HG03064 (cell line): ENCODE measurements around the gene LAMTOR2.

Experiments
- ATAC-seq: cut with Tn5 transposase; IDR thresholded peaks from one replicate; pipeline ENCODE4 v1.9.1; 2021; ENCODE audit warnings: low read depth; ENCODE audit not compliant: unreplicated experiment

The LAMTOR2 gene

DNA sequence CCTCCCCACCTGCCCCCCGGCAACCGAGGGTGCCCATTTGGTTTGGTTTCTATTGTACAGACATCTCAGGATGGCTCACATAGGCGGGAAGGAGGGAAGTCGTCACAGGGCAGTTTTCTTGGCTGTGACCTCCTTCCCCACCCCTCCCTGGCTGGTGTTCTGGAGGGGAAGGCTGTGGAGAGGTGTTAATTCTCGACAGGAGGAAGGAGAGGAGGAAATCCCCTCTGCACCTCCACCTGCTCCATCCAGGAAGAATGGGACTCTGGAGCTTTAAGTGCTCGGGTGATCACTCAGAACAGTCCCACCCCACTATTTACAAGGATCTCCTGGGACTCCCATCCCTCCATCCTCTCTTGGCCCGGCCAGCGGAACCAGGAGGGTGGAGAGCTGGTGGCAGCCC lies 20.1 kb downstream of the LAMTOR2 start:
- ATAC-seq: no peak

DNA sequence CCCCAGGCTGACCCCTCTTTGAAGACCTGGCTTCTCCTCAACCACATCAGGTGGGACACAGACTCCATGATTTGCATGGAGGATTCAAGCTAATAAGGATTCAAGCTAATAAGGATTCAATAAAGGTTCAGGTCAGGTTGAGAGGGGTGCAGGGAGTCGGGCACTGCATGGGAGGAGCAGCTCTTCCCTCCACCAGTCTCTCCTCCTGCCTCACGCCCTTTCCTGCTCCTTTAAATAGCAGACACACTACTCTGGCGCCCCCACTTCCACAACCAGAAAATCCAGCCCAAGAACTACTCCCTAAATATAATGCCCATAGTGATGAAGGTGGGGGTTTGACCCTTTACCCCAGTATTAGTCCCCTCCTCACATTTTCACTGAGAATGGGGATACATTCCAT lies 20.6 kb downstream of the LAMTOR2 start:
- no peak for ATAC-seq

DNA sequence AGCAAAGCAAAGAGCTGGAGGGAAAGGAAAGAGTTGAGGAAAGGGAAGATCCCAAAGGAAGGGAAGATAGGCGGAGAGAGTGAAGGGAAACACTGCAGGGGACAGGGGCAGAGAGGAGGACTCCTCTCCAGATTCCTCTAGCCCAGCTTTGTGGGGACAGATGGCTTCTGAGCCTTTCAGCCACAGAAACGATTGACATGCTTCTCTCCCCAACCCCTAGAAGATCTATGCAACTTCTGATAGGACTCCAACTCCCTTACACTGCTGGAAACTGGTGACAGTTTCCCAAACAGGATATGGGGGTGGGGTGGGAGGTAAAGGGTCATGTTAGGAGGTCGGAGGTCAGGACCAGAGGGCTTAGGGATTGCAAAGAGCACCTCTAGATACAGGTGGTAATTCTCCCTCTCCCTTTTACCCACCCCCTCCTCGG lies 21.2 kb downstream of the LAMTOR2 start:
- ATAC-seq: no peak

DNA sequence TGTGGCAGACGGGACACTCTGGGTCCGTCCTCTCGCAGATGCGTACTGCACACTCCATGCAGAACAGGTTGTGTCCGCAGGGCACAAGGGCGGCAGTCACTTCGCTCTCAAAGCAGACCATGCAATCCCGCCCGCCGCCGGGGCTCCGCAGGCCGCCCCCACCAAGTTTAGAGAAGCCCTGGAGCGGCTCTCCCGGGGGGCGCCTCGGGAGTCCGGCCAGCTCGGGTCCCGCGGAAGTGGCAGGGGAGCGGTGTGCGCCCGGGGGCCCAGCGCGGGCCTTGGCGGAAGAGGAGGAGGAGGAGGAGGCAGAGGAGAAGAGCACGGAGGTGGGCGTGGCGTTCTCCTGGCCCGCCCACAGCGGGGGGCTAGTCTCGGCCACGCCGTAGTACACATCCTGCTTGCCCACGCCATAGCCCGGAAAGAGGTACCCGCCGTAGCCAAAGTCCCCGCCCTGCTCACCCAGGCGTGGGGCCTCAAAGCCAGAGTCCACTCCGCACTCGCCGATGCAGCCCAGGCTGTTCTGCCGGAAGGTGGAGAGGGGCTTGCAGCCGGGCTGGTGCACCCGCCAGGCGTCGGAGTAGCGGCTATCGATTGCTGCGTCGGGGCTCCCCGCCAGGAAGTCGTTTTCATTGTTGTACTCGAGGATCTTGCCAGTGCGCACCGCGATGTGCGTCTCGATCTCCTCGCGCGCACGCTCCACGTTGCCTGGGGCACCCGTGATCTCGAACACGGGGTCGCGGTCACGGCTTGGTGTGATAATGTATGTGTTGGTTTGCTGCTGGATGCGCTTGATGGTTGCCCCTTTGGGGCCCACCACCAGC lies 22.2 kb downstream of the LAMTOR2 start:
- ATAC-seq: no peak

DNA sequence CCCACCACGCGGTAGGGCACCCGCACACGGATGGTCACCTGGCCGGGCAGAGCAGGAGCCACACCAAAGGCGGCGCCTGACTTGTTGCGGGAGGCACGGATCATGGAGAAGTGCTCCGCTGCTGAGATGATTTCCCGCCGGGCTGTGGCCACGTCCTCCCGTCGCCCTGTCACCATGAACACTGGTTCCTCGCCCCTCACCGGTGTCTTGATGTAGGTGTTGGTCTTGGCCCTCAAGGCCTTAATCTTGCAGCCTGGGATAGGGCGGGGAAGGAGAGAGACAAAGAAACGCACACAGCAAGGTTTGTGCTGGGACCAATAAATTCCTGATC lies 22.8 kb downstream of the LAMTOR2 start:
- no peak for ATAC-seq

DNA sequence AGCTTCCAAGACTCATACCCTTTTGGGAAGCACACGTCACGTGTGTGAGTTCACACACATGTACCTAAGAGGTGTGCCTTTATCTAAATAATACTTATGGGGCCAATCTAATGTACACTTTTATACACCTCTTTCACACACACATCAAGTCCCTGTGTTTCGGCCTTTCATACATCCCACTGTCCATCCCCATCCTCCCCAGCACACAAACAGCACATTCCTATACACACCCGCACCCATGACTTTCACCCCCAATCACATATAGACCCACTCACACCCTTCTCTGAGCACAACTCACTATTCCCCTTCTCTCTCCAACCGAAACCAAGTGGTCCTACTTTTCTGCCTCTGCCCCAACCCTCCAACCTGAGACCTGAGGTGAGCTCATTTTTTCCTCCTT lies 24.1 kb downstream of the LAMTOR2 start:
- ATAC-seq: no peak

DNA sequence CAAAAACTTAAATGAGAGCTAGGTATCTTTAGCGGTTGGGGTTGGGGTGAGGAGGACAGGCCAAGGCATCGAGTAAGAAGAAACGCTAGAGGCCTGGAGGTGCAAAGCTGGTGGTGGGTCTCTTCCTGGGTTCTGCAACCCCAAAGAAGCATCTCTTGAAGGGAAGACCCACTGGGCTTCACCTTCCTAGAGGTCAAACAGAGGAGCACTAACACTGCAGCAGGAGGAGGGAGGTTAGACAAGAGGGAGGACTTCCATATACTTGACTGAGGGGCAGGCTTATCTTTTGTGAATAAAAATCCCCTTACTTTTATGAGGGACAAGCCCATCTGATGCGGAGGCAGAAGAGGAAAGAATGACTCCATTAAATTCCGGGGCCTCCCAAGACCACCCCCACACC lies 25.2 kb downstream of the LAMTOR2 start:
- ATAC-seq: no peak

DNA sequence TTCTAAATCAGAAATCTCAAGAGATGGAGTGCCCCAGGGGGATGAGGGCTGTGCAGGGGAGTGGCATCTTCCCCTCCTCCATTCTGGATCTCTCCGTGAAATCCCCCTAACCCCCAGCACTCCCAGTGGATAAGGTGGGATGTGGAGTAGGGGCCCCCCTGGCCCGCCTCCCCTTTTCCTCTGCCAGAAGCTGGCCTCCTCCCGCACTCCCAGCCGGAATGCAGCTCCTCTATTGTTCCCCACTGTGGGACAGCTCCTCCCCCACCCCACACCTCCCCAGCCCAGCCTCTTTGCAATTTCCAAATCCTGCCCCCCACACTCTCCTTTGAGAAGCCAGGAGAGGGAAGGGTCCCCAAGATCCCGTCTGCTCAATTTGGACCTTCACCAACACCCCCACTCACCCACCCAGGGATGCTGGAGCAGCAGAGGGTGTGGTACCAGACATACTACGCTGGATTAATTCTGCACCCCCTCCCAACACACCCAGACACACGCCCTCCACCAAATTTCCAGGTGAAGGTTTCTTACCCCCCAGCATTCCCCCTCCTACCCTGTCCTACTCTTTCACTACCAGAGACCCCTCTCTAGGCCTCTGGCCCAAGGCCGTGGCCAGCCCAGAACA lies 25.8 kb downstream of the LAMTOR2 start:
- no peak for ATAC-seq

DNA sequence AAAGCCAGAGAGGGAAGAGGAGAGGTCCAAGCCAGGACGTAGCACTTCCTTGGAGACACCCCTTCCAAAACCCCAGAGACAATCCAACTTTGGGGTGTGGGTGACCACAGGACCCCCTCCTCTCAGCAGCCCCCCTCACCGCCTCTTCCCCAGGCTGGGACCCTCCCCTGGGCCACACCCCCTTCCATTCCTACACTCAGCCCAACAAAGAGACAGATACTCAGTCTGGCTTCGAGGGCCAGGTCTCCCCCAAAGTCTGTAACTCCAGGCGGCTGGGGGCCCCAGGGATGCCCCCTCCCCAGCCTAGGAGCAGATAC lies 26.2 kb downstream of the LAMTOR2 start:
- no peak for ATAC-seq

DNA sequence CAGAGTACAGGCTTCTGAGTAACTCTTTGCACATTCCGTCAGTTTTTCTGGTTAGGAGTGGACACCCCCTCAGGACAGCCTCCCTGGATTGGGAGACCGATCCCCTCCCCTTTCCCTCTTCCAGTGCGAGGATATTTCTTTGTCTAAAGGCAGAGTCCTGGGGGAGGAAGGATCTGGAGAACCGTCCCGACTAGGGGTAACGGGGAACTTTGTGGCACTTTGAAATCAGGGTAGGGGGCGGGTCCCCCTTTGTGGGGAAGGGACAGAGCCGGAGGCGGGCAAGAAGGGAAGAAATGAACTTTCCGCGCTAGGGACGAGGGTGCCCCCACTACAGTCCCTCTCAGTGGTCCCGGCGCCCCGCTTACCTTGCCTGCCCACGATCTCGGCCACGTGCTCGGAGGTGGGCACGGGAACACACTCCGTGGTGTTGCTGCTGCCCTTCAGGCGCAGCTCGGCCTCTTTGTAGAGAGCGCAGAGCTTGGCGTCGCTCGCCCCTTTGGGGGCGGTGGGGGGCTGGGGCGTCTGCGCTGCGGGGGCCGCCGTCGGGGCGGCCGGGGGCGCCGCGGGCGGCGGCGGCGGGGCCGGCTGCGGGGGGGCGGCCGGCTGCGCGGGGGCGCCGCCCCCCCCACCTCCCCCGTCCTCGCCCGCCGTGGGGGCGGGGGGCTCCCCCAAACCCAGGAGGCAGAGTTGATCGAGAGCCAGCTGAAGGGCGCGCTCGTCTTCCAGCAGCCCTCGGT lies 26.8 kb downstream of the LAMTOR2 start:
- ATAC-seq: no peak

DNA sequence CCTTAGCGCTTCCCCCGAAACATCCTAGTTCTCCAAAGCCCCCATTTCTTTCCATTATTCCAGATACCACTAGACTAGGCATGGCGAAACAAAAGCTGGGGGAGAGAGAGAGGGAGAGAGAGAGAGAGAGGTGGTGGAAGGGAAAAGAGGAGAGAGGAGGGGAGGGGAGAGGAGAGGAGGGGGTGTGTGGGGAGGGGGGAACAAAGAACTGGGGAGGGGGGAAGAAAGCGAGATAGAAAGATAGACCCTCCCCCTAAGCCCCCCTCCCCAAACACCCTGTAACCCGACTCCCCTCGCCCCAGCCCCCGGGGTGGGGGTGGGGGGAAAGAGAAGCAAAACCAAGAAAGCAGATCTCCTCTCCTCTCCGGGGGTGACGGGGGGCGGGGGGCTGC lies 27.3 kb downstream of the LAMTOR2 start:
- no peak for ATAC-seq

DNA sequence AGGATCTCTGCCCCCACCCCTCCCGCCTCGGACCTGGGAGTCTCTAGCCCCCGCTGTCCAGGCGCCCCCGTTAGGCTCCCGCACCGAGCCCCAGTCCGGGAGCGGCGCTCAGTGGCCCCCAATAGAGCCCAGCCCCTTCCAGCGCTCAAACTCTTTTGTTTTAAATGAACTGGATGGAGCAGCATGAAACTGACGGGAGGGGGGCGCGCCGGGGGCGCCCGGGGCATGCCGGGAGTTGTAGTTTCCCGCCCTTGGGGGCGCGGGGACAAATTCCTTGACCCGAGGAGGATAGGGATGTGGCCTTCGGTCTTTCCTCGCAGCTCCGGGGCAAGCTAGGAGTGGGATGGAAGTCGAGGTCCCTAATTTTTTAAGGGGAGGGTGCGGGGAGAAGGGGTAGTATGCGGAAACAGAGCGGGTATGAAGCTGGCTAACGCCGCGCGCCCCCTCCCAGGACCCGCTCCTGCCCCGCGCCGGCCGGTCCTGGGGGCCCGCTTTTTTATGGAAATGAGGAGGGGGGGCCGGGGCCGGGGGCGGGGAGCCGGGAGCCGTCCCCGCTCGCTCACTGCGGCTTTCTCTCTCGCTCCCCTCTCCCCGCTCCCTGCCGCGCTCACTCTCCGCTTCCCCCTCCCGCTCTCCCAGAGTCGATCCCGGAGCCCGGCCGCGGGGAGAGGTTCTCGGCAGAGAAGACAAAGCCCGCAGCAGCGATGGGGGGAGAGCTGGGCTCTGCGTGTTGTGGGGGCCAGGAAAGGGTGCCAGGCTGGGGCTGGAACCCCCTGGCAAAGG lies 27.9 kb downstream of the LAMTOR2 start, which contains the start of gene MEX3A:
Gene MEX3A (minus strand): TSS at position 157 of the 783 bp plus-strand sequence. CDS start 467 bp downstream, outside the sequence.
- no peak for ATAC-seq

DNA sequence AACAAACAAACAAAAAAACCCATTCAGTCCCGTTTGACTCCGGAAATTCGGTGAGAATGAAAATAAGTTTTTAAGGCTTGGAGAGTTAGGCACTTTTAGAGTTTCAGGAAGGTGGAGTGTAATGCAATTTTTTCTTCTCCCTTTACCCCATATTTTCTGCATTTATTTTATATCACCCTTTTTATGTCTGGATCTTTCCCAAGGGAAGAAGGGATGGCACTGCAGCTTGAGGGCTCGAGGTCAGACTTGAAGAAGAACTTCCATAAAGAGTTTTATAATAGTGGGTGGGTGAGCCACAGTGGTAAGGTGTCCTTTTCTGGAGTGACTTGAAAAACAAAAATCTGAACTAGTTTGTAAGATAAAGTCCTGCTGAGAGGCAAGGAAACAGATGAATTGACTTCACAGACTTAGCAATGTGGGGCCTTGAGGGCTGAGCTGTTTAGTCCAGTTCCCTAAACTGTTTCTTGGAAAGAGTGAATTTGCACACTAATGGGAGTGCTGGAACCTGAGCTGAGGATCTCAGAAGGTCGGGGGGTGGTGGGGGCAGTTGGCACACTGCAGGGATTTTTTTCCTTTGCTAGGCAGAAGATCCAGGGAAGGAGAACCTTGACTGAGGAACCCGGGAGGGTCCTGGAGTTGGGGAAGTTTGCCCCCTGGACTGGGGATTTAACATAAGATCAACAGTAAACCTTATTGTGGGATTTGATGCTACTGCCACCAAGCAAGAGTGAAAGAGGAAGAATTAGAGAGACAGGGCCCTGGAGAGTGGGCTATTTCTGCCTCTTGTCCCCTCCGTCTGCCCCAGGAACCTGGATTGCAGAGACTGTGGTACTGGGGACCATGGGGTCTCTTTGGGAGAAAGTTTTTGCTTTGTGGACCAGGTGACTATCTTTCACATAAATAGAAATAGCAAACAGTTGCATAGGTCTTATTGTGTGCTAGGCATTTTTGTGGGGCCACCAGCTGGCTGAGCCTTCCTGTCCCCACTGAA lies 29.5 kb downstream of the LAMTOR2 start:
- no peak for ATAC-seq

DNA sequence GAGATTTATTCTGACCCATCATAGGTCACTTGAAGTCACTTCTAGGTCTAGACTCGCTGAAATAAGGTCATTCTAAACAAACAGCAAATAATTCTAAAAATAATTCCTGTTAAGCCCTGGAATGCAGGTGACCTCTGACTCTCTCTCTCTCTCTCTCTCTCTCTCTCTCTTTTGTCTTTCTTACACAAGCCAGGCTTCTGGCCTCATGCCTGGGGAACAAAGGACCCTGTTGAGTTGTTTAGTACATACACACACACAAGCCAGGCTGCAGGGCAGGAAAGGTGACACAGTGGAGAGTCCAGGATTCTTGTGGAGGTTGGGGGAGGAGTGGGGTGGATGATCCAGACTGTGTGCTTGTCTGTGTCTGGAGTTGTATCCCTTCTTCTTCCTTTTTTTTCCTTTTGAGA lies 31.7 kb downstream of the LAMTOR2 start:
- no peak for ATAC-seq

DNA sequence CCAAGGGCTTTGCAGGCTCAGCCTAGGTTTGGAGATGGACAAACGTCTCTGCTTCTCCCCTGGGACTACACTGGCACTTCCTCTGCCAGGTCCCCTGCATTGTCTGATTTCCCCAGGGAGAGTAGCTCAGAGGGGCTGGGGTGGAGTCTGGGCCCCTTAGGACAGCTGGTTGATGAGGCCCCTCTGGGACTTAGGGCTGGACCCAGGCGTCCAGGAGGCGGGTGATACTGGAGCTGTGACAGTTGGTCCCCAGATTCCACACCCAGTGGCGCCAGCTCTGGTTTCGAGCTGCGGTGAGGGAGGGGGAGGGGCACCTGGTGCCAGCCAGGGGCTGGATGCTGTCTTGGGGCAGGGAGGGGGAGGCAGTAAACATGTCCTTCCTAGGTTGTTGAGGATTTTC lies 35.1 kb downstream of the LAMTOR2 start:
- no peak for ATAC-seq

DNA sequence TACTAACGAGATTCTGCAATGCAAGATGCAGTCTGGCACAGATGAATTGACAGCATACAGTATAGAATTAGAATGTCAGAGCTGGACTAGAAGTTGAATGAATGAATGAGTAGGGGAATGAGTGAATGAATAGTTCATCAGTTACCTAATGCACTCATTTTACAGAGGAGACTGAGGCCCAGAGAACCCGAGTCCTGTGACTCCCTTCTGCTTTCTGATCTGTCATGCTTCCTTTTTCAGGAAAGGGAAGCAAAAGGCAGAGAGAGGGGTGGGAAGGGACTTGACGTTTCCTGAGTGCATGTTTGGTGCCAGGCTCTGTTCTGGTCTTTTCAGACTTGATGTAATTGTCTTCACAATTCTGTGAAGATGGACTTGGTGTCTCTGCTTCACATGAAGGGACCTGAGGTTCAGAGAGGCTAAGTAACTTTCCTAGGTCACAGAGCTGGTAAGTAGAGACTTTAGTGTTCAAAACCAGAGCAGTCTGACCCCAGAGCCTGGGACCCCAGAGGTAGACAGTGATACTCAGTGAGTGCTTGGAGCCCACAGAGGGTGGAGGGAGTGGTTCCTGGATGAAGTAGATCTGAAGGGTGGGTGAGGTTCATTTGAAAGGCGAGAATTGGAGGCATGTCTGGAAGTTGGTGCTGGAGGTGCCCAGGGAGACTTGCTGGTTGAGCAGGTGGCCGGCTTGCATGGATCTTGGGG lies 35.7 kb downstream of the LAMTOR2 start:
- ATAC-seq: no peak

DNA sequence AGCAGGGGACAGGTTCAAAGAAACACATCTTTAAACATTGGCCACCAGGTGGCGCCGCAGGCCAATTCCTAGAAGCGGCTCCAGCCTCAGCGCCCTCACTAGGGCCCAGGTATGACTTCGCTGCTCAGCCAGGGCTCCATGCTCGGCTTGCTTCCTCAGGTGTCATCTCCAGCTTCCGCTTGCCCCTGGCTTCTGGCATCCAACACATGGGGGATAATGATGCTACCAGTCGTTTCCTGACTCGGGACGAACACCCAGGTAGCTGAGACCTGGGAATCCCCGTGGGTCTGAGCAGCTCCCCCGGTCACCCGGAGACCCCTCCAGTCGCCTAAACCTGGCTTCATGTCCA lies 36.2 kb downstream of the LAMTOR2 start:
- no peak for ATAC-seq

DNA sequence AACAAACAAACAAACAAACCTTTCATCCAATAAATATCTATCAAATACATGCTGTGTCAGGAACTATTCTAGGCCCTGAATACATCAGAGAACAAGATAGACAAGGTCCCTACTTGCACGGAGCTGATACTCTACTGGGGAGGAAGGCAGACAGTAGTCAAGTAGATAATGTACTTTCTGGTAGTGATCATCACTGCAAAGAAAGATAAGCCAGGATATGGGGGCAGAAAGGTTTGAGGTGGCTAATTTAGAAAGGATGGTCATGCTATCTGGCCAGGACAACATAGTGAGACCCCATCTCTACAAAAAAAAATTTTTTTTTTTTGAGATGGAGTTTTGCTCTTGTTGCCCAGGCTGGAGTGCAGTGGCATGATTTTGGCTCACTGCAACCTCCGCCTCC lies 37.0 kb downstream of the LAMTOR2 start:
- no peak for ATAC-seq

DNA sequence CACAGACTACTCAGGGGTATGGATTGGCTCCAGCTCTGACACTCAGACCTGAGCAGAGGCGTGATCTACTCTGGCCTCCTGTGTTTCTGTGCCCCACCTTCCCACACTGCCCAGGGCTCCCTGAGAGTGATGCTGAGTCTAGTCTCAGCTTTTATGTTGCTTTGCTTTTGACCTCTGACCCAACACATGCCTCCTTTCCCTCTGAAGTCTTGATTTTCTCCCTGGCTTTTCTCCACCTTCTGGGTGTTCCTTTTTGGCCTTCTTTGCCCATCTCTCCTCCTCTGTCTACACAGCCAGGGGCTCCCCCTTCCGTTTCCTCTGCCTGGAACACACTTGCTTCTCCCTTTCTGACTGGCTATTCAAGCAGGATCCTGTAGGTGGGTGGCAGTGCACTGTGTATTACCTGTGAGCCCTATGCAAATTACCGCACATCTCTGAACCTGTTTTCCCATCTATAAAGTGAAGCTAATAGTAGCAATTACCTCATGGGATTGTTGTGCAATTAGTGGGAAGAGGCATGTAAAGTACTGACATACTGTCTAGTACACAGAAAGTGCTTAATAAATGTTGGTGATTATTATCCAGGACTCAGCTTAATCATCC lies 41.4 kb downstream of the LAMTOR2 start:
- no peak for ATAC-seq
